ENCODE results near the gene R3HDM2. TPM values are rescaled to one million over a fixed set of nuclear protein-coding genes. Genes with fewer than 3 reads are reported as not detected.
"Not testable (repeated sequence)": the region's sequence is repeated elsewhere in the genome, so short reads cannot be mapped to it uniquely, and the experiment has no call there.

R3HDM2 gene
- total and polyA plus RNA-seq, 10 donors = 11.3 to 90.8 (median 53.5) TPM

GRCh38 chr12:57444744-57445143 lies 13.9 kb upstream of the R3HDM2 start:
- intact Hi-C loops (cut with DNase I; ENCODE audit: low total_unique reads) = no loop called here
- 76 to 85% (median 80%) methylated on average over 5 of the region's 5 CpGs for WGBS, 5 donors
- peak; percentile 6 for DNase-seq

GRCh38 chr12:57444337-57444736 lies 13.5 kb upstream of the R3HDM2 start:
- not testable (repeated sequence) for H3K36me3 ChIP-seq
- 84 to 89% (median 87%) methylated on average over 6 of the region's 6 CpGs for WGBS, 5 donors

More at GRCh38 chr12:57444744-57445143, 13.9 kb upstream of the R3HDM2 start:
- TF ChIP-seq CTCF (IDR thresholded peaks at IDR 0.05 in 8 of 11, conservative IDR thresholded peaks at IDR 0.05 in 3 of 11) = no peak
- no peak for TF ChIP-seq POLR2A (IDR thresholded peaks at IDR 0.05)
- no peak for TF ChIP-seq POLR2AphosphoS5 (IDR thresholded peaks at IDR 0.05)
- Histone ChIP-seq H3K4me1 (no peaks in the 10 kb centered on the region), H3K4me3 (no peak overlapping the region), H3K27ac (no peak overlapping the region), H3K9me3 (peaks cover 0 to 17% (median 12%) of the 10 kb centered on the region in 8 donors), H3K27me3 (replicated peaks in 1 of 7) (no peaks in the 10 kb centered on the region), H3K36me3 (no peaks in the 10 kb centered on the region)

DNA sequence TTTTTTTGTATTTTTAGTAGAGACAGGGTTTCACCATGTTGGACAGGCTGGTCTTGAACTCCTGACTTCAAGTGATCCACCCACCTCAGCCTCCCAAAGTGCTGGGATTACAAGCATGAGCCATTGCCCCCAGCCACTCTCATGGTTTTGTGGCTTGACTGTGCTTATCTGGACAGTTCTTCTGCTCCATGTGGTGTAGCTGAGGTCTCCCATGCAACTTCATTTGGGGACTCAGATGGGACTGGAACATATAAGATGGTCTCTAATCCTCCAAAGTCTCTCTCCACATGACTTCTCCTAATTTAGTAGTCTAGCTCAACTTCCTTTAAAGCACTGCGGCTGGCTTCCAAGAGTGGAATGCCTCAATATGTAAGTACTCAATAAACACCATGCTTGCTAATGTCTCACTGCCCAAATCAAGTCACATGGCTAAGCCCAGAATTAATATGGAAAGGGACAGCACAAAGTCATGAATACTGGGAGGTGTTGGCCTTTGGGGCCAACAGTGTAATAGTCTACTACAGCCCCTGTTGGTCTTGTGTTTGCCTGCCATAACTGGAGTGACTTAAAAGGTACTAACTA lies 11.1 kb upstream of the R3HDM2 start:
- TF ChIP-seq POLR2A (IDR thresholded peaks at IDR 0.05) = no peak
- TF ChIP-seq POLR2AphosphoS5 (IDR thresholded peaks at IDR 0.05) = no peak

More at GRCh38 chr12:57444337-57444736, 13.5 kb upstream of the R3HDM2 start:
- H3K27ac ChIP-seq; H3K4me3 ChIP-seq; intact Hi-C loops (cut with DNase I; ENCODE audit: low total_unique reads); H3K27me3 ChIP-seq (replicated peaks in 1 of 7); DNase-seq; H3K4me1 ChIP-seq: not testable (repeated sequence)
- H3K9me3 ChIP-seq = peaks cover 0 to 17% (median 12%) of the 10 kb centered on the region in 8 donors

GRCh38 chr12:57441393-57441792 lies 10.6 kb upstream of the R3HDM2 start:
- 80 to 95% (median 89%) methylated on average over 2 of the region's 2 CpGs for WGBS, 5 donors
- DNase-seq; H3K4me1 ChIP-seq; H3K4me3 ChIP-seq; intact Hi-C loops (cut with DNase I; ENCODE audit: low total_unique reads); H3K27ac ChIP-seq; H3K27me3 ChIP-seq (replicated peaks in 1 of 7); H3K36me3 ChIP-seq: not testable (repeated sequence)
- peaks cover 0 to 17% (median 12%) of the 10 kb centered on the region in 8 donors for H3K9me3 ChIP-seq

More for the DNA sequence above, 11.1 kb upstream of the R3HDM2 start:
- intact Hi-C loops (cut with DNase I; ENCODE audit: low total_unique reads) = no loop called here
- H3K4me3 ChIP-seq = no peak overlapping the region
- no peaks in the 10 kb centered on the region for H3K36me3 ChIP-seq
- no peak overlapping the region for H3K27ac ChIP-seq
- peak; percentile 3 for DNase-seq
- no peaks in the 10 kb centered on the region for H3K4me1 ChIP-seq
- H3K27me3 ChIP-seq (replicated peaks in 1 of 7) = no peaks in the 10 kb centered on the region
- H3K9me3 ChIP-seq = peaks cover 0 to 17% (median 12%) of the 10 kb centered on the region in 8 donors
- WGBS, 5 donors = 24 to 70% (median 62%) methylated on average over 1 of the region's 1 CpG

DNA sequence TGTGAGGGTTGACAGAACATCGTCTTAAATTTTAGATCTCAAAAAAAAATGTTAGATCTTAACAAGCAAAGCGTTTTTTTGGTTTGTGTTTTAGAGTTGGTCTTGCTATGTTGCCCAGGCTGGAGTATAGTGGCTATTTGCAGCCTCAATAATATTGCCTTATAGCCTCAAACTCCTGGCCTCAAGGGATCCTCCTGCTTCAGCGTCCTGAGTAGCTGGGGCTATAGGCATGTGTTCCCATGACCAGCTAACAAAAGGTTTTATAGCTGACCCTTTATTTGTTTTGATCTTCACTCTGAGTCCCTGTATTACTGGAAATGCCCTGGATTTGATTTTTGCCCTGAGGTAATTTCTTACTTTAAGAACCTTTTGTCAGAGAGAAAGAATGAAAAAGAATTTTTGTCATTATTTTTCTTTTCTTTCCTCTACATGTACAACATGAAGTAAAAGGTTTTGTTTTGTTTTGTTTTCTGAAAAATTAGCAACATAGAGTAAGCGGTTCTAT lies 9.0 kb upstream of the R3HDM2 start:
- Histone ChIP-seq H3K27me3 (replicated peaks in 1 of 7) (no peaks in the 10 kb centered on the region), H3K4me3 (no peak overlapping the region), H3K27ac (no peak overlapping the region), H3K4me1 (peaks cover 0 to 8% (median 0%) of the 10 kb centered on the region in 6 donors), H3K9me3 (peaks cover 0 to 17% (median 12%) of the 10 kb centered on the region in 8 donors), H3K36me3 (no peaks in the 10 kb centered on the region)
- intact Hi-C loops (cut with DNase I; ENCODE audit: low total_unique reads) = no loop called here
- TF ChIP-seq CTCF (IDR thresholded peaks at IDR 0.05 in 8 of 11, conservative IDR thresholded peaks at IDR 0.05 in 3 of 11) = no peak
- no peak for TF ChIP-seq POLR2AphosphoS5 (IDR thresholded peaks at IDR 0.05)
- no peak for TF ChIP-seq POLR2A (IDR thresholded peaks at IDR 0.05)
- DNase-seq = no peak
- WGBS, 5 donors = 81 to 89% (median 85%) methylated on average over 4 of the region's 4 CpGs
